Measurements from ENCODE around the gene ITGA11. TPM values are rescaled to one million over a fixed set of nuclear protein-coding genes. Genes with fewer than 3 reads are reported as not detected.

The ITGA11 gene
- total RNA-seq, 4 donors from 2014 or later = 3.3 to 15.8 (median 8.6) TPM

- Histone ChIP-seq H3K36me3 (peaks cover 3 to 20% (median 13%) of the 10 kb centered on the region in 4 donors), H3K27me3 (no peaks in the 10 kb centered on the region), H3K27ac (replicated peaks in 1 of 4) (peak overlapping the region in 2 of 4 donors; percentile 44 to 99), H3K4me3 (no peak overlapping the region), H3K4me1 (peaks cover 65 to 100% (median 98%) of the 10 kb centered on the region in 4 donors), H3K9me3 (no peaks in the 10 kb centered on the region)
- no peak for DNase-seq (ENCODE audit: extremely low spot score)
- WGBS = 87% methylated on average over 7 of the region's 7 CpGs
- TF ChIP-seq CTCF (IDR thresholded peaks at IDR 0.05) = no peak
- no peak for TF ChIP-seq POLR2AphosphoS5 (IDR thresholded peaks at IDR 0.05)
- TF ChIP-seq EP300 (IDR thresholded peaks at IDR 0.05) = no peak
- TF ChIP-seq POLR2A (IDR thresholded peaks at IDR 0.05; ENCODE audit: low read depth) = no peak
- intact Hi-C loops (cut with DNase I) = no loop called here
These were observed 147.2 kb downstream of the ITGA11 start for GRCh38 chr15:68284616-68285258.

GRCh38 chr15:68283401-68283800 is 148.6 kb downstream of the ITGA11 start:
- peaks cover 0 to 14% (median 11%) of the 10 kb centered on the region in 4 donors for H3K36me3 ChIP-seq
- H3K9me3 ChIP-seq = no peaks in the 10 kb centered on the region
- no peak overlapping the region for H3K4me3 ChIP-seq
- intact Hi-C loops (cut with DNase I) = no loop called here
- WGBS = 53% methylated on average over 2 of the region's 2 CpGs
- no peak for DNase-seq (ENCODE audit: extremely low spot score)
- H3K27me3 ChIP-seq = no peaks in the 10 kb centered on the region
- H3K4me1 ChIP-seq = peaks cover 73 to 93% (median 87%) of the 10 kb centered on the region in 4 donors
- TF ChIP-seq POLR2A (IDR thresholded peaks at IDR 0.05; ENCODE audit: low read depth) (no peak), EP300 (IDR thresholded peaks at IDR 0.05) (no peak), CTCF (IDR thresholded peaks at IDR 0.05) (no peak), POLR2AphosphoS5 (IDR thresholded peaks at IDR 0.05) (no peak)
- peak overlapping the region in 3 of 4 donors; percentile 96 to 99 (median 98) for H3K27ac ChIP-seq (replicated peaks in 1 of 4)

GRCh38 chr15:68281008-68281407 is 151.0 kb downstream of the ITGA11 start:
- Histone ChIP-seq H3K36me3 (peaks cover 0 to 14% (median 11%) of the 10 kb centered on the region in 4 donors), H3K4me3 (peak overlapping the region; percentile 91 to 98 (median 95)), H3K9me3 (no peaks in the 10 kb centered on the region), H3K27ac (replicated peaks in 1 of 4) (peak overlapping the region; percentile 96 to 99 (median 98)), H3K4me1 (peaks cover 74 to 79% (median 75%) of the 10 kb centered on the region in 4 donors), H3K27me3 (no peaks in the 10 kb centered on the region)
- no peak for DNase-seq (ENCODE audit: extremely low spot score)
- intact Hi-C loops (cut with DNase I) = no loop called here
- TF ChIP-seq POLR2AphosphoS5 (IDR thresholded peaks at IDR 0.05) (no peak), EP300 (IDR thresholded peaks at IDR 0.05) (no peak), CTCF (IDR thresholded peaks at IDR 0.05) (no peak), POLR2A (IDR thresholded peaks at IDR 0.05; ENCODE audit: low read depth) (no peak)
- WGBS = 29% methylated on average over 1 of the region's 1 CpG

- 30% methylated on average over 11 of the region's 11 CpGs for WGBS
- intact Hi-C loops (cut with DNase I) = no loop called here
- Histone ChIP-seq H3K9me3 (no peaks in the 10 kb centered on the region), H3K27ac (replicated peaks in 1 of 4) (peak overlapping the region; percentile 96 to 99 (median 98)), H3K4me3 (peak overlapping the region; percentile 91 to 98 (median 95)), H3K4me1 (peaks cover 68 to 79% (median 74%) of the 10 kb centered on the region in 4 donors), H3K27me3 (no peaks in the 10 kb centered on the region), H3K36me3 (peaks cover 0 to 14% (median 8%) of the 10 kb centered on the region in 4 donors)
- DNase-seq (ENCODE audit: extremely low spot score) = no peak
- TF ChIP-seq POLR2AphosphoS5 (IDR thresholded peaks at IDR 0.05) (no peak), POLR2A (IDR thresholded peaks at IDR 0.05; ENCODE audit: low read depth) (no peak), CTCF (IDR thresholded peaks at IDR 0.05) (no peak), EP300 (IDR thresholded peaks at IDR 0.05) (no peak)
These were observed 151.9 kb downstream of the ITGA11 start for GRCh38 chr15:68279779-68280753.
